ENCODE measurements around the gene CCM2.
A peak's percentile ranks its signal among the peaks of the same experiment; 100 is the strongest.

CCM2 gene

GRCh38 chr7:45000093-45001032 is at the start of gene CCM2:
TSS of gene CCM2 (plus strand) at chr7:45000201. CDS start at chr7:45000334, 133 bp downstream.
- Histone ChIP-seq H3K27ac (peak within 1 kb of the TSS; percentile 89), H3K4me2 (peak within 1 kb of the TSS; percentile 89), H3K27me3 (no peaks in the 10 kb centered on the region), H3K9me3 (no peaks in the 10 kb centered on the region), H3K4me1 (peaks cover 64% of the 10 kb centered on the region), H3K36me3 (no peaks in the 10 kb centered on the region), H3K4me3 (peak within 1 kb of the TSS; percentile 80), H4K20me1 (peaks cover 33% of the 10 kb centered on the region), H3K9ac (peak within 1 kb of the TSS; percentile 82)
- no peak for TF ChIP-seq Cebpa-rat (IDR thresholded peaks at IDR 0.05)

- Histone ChIP-seq H3K4me2 (no peak overlapping the region), H3K27me3 (no peaks in the 10 kb centered on the region), H3K27ac (no peak overlapping the region), H3K36me3 (no peaks in the 10 kb centered on the region), H3K9me3 (no peaks in the 10 kb centered on the region), H3K4me3 (no peak overlapping the region), H4K20me1 (no peaks in the 10 kb centered on the region), H3K4me1 (no peaks in the 10 kb centered on the region), H3K9ac (no peak overlapping the region)
- TF ChIP-seq Cebpa-rat (IDR thresholded peaks at IDR 0.05) = no peak
These were observed 46.8 kb upstream of the CCM2 start for GRCh38 chr7:44953156-44953555.

GRCh38 chr7:44955733-44956132 is 44.3 kb upstream of the CCM2 start:
- H3K9me3 ChIP-seq = no peaks in the 10 kb centered on the region
- H3K27me3 ChIP-seq = no peaks in the 10 kb centered on the region
- no peaks in the 10 kb centered on the region for H4K20me1 ChIP-seq
- no peak overlapping the region for H3K4me2 ChIP-seq
- H3K9ac ChIP-seq = no peak overlapping the region
- no peak overlapping the region for H3K4me3 ChIP-seq
- no peaks in the 10 kb centered on the region for H3K4me1 ChIP-seq
- H3K36me3 ChIP-seq = no peaks in the 10 kb centered on the region
- H3K27ac ChIP-seq = no peak overlapping the region
- no peak for TF ChIP-seq Cebpa-rat (IDR thresholded peaks at IDR 0.05)

GRCh38 chr7:44956157-44956766 is 43.7 kb upstream of the CCM2 start:
- Histone ChIP-seq H3K4me1 (no peaks in the 10 kb centered on the region), H4K20me1 (no peaks in the 10 kb centered on the region), H3K4me3 (no peak overlapping the region), H3K9ac (no peak overlapping the region), H3K9me3 (no peaks in the 10 kb centered on the region), H3K36me3 (no peaks in the 10 kb centered on the region), H3K27me3 (no peaks in the 10 kb centered on the region), H3K4me2 (no peak overlapping the region), H3K27ac (no peak overlapping the region)
- TF ChIP-seq Cebpa-rat (IDR thresholded peaks at IDR 0.05) = no peak

- H3K36me3 ChIP-seq = peaks cover 19% of the 10 kb centered on the region; the same call in 1 of the 2 replicates
- no peak overlapping the region for H3K4me2 ChIP-seq
- H3K9ac ChIP-seq = no peak overlapping the region
- no peak overlapping the region for H3K4me3 ChIP-seq
- no peak for TF ChIP-seq Cebpa-rat (IDR thresholded peaks at IDR 0.05)
- H4K20me1 ChIP-seq = no peaks in the 10 kb centered on the region
- no peak overlapping the region for H3K27ac ChIP-seq
- no peaks in the 10 kb centered on the region for H3K4me1 ChIP-seq
- H3K9me3 ChIP-seq = no peaks in the 10 kb centered on the region
- no peaks in the 10 kb centered on the region for H3K27me3 ChIP-seq
These were observed 41.2 kb upstream of the CCM2 start for GRCh38 chr7:44958645-44959344.

DNA sequence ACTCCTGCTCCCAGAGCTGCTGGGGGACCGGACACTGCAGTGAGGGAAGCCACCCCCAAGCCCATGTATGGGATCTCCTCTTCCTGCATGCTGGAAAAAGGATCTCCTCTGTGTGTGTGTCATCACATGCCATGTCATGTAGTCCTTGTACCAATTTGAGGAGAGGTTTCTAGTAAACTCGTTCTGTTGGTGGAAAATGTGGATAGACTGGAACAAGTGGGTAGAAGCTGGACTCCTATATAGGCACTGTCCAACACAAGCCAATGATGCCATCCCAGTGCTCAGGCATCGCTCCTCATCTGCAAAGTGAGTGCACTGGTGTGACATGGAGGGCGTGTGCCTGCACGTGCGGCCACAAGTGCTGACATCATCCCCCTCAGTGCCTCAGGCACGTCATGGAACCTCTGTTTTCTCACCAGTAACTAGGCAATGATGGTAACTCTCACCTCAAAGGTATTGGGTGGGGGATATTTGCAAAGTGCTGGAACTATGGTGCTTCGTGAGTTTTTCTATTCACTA is 40.5 kb upstream of the CCM2 start:
- Histone ChIP-seq H3K36me3 (peaks cover 26% of the 10 kb centered on the region; the same call in 1 of the 2 replicates), H3K27ac (no peak overlapping the region), H3K9ac (no peak overlapping the region), H3K4me3 (no peak overlapping the region), H4K20me1 (no peaks in the 10 kb centered on the region), H3K27me3 (no peaks in the 10 kb centered on the region), H3K9me3 (no peaks in the 10 kb centered on the region), H3K4me1 (no peaks in the 10 kb centered on the region), H3K4me2 (no peak overlapping the region)
- TF ChIP-seq Cebpa-rat (IDR thresholded peaks at IDR 0.05) = no peak

DNA sequence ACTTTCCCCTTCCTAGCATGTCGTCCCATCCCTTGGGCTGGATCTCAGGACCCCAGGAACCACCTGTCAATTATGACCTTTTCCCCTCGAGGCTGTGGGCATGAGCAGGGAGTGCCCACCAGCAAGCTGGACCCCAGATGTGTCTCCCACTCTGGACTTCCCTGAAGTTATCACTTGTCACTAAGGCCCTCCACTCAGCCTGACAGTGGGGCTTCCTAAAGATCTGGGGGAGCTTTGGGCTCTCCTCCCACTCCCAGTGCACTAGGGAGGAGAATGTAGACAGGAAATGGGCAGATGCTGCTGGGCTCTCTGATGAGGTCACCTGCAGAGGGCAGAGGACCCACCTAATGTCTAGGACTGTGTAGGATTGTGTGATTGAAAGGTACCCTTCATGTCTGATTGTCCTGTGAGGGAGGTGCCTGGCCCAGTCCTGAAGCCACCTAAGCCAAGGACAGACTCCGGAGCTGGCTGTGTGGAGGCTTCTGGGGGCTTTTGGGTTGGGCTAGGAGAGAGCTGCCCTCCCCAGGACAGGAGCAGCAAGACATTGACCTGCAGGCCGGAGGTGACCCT is 39.9 kb upstream of the CCM2 start:
- H3K4me1 ChIP-seq = no peaks in the 10 kb centered on the region
- no peak overlapping the region for H3K4me3 ChIP-seq
- no peak for TF ChIP-seq Cebpa-rat (IDR thresholded peaks at IDR 0.05)
- no peak overlapping the region for H3K9ac ChIP-seq
- no peaks in the 10 kb centered on the region for H3K27me3 ChIP-seq
- H3K27ac ChIP-seq = no peak overlapping the region
- peaks cover 31% of the 10 kb centered on the region; the same call in 1 of the 2 replicates for H3K36me3 ChIP-seq
- H4K20me1 ChIP-seq = no peaks in the 10 kb centered on the region
- no peak overlapping the region for H3K4me2 ChIP-seq
- H3K9me3 ChIP-seq = no peaks in the 10 kb centered on the region

- no peak for TF ChIP-seq Cebpa-rat (IDR thresholded peaks at IDR 0.05)
- no peaks in the 10 kb centered on the region for H3K27me3 ChIP-seq
- H3K4me3 ChIP-seq = no peak overlapping the region
- no peaks in the 10 kb centered on the region for H3K4me1 ChIP-seq
- H3K36me3 ChIP-seq = peaks cover 49% of the 10 kb centered on the region; the same call in 1 of the 2 replicates
- no peaks in the 10 kb centered on the region for H4K20me1 ChIP-seq
- no peak overlapping the region for H3K4me2 ChIP-seq
- no peaks in the 10 kb centered on the region for H3K9me3 ChIP-seq
- H3K27ac ChIP-seq = no peak overlapping the region
- no peak overlapping the region for H3K9ac ChIP-seq
These were observed 38.0 kb upstream of the CCM2 start for GRCh38 chr7:44961844-44962482.
